ENCODE results near the gene UNC119.

DNA sequence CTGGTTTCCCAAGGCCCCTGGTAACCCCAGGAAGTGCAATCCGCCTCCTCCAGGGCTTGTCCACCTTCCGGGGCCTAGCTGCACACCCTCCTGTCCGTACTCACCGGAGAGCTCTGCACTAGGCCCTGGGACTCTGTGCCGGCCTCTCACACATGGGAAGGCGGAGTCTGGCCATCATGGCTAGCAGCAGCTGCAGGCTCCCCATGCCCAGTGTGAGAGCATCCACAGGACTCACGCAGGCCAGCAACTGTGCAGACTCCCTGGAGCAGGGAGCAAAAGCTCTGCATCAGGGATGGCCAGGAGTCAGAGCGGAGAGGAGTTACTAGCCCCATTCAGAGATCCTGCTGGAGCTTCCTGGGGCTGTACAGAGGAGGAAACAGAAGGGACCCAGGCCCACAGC is 26.0 kb downstream of the UNC119 start:
- TF ChIP-seq, protein P1, sequence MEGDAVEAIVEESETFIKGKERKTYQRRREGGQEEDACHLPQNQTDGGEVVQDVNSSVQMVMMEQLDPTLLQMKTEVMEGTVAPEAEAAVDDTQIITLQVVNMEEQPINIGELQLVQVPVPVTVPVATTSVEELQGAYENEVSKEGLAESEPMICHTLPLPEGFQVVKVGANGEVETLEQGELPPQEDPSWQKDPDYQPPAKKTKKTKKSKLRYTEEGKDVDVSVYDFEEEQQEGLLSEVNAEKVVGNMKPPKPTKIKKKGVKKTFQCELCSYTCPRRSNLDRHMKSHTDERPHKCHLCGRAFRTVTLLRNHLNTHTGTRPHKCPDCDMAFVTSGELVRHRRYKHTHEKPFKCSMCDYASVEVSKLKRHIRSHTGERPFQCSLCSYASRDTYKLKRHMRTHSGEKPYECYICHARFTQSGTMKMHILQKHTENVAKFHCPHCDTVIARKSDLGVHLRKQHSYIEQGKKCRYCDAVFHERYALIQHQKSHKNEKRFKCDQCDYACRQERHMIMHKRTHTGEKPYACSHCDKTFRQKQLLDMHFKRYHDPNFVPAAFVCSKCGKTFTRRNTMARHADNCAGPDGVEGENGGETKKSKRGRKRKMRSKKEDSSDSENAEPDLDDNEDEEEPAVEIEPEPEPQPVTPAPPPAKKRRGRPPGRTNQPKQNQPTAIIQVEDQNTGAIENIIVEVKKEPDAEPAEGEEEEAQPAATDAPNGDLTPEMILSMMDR (IDR thresholded peaks at IDR 0.05): no peak
- TF ChIP-seq, protein P2, sequence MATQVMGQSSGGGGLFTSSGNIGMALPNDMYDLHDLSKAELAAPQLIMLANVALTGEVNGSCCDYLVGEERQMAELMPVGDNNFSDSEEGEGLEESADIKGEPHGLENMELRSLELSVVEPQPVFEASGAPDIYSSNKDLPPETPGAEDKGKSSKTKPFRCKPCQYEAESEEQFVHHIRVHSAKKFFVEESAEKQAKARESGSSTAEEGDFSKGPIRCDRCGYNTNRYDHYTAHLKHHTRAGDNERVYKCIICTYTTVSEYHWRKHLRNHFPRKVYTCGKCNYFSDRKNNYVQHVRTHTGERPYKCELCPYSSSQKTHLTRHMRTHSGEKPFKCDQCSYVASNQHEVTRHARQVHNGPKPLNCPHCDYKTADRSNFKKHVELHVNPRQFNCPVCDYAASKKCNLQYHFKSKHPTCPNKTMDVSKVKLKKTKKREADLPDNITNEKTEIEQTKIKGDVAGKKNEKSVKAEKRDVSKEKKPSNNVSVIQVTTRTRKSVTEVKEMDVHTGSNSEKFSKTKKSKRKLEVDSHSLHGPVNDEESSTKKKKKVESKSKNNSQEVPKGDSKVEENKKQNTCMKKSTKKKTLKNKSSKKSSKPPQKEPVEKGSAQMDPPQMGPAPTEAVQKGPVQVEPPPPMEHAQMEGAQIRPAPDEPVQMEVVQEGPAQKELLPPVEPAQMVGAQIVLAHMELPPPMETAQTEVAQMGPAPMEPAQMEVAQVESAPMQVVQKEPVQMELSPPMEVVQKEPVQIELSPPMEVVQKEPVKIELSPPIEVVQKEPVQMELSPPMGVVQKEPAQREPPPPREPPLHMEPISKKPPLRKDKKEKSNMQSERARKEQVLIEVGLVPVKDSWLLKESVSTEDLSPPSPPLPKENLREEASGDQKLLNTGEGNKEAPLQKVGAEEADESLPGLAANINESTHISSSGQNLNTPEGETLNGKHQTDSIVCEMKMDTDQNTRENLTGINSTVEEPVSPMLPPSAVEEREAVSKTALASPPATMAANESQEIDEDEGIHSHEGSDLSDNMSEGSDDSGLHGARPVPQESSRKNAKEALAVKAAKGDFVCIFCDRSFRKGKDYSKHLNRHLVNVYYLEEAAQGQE (IDR thresholded peaks at IDR 0.05; ENCODE audit: insufficient read depth in 1 of 2, low read depth in 2 of 2, low read length in 1 of 2): no peak
- TF ChIP-seq POLR2AphosphoS5 (IDR thresholded peaks at IDR 0.05; ENCODE audit: low read depth, low read length) (no peak), SIN3A (IDR thresholded peaks at IDR 0.05; ENCODE audit: borderline replicate concordance, insufficient read depth, low read depth, low read length) (no peak)
